Breast epithelium (tissue), 4 donors: ENCODE measurements around the gene HBS1L. TPM values are rescaled to one million over a fixed set of nuclear protein-coding genes. Genes with fewer than 3 reads are reported as not detected.

Source experiments
- DNase-seq, 2 donors: peaks; one replicate each; pipeline ENCODE4 v3.0.0-alpha.2; 2019; ENCODE audit warnings: low spot score in 2 of 2
- H3K27ac ChIP-seq, 2 donors: fragments of 200-600 bp; sonication (generic) in 1 of 2; one replicate each; pipeline ENCODE4 v1.5.1; 2016 to 2019; ENCODE audit warnings: mild to moderate bottlenecking in 1 of 2
- H3K27me3 ChIP-seq, 2 donors: fragments of 200-600 bp; sonication (generic) in 1 of 2; one replicate each; pipeline versions ENCODE4 v1.5.1 to v1.6.0; 2017 to 2019; ENCODE audit warnings: control low read depth in 1 of 2, mild to moderate bottlenecking in 1 of 2
- H3K36me3 ChIP-seq: fragments of 200-600 bp; one replicate; pipeline ENCODE4 v1.5.1; 2019
- H3K4me1 ChIP-seq, 2 donors: fragments of 200-600 bp; sonication (generic); one replicate each; pipeline ENCODE4 v1.5.1; 2016 to 2019; ENCODE audit warnings: control low read depth in 1 of 2
- H3K4me3 ChIP-seq, 3 donors: fragments of 200-600 bp; sonication (generic); 1 replicate in 2 of 3; 2 replicates in 1 of 3; pipeline ENCODE4 v1.5.1; 2016 to 2019; ENCODE audit warnings: mild to moderate bottlenecking in 3 of 3, moderate library complexity in 2 of 3
- H3K9me3 ChIP-seq, 2 donors: fragments of 200-600 bp; sonication (generic) in 1 of 2; one replicate each; pipeline ENCODE4 v1.5.1; 2016 to 2019; ENCODE audit warnings: control low read depth in 1 of 2
- CTCF ChIP-seq, 3 donors: fragments of 450-650 bp; IDR thresholded peaks; one replicate each; pipeline ENCODE4 v1.5.1; 2016 to 2017; ENCODE audit warnings: antibody characterized with exemption in 3 of 3, mild to moderate bottlenecking in 3 of 3, moderate library complexity in 3 of 3
- POLR2A ChIP-seq: fragments of 450-650 bp; IDR thresholded peaks from one replicate; pipeline ENCODE4 v1.6.1; 2016; ENCODE audit warnings: antibody characterized with exemption, mild to moderate bottlenecking, moderate library complexity
- POLR2AphosphoS5 ChIP-seq, 3 donors: sonication (generic); formaldehyde crosslinking; IDR thresholded peaks; one replicate each; pipeline ENCODE4 v1.6.1; 2017; ENCODE audit warnings: antibody characterized with exemption in 3 of 3
- intact Hi-C: fragments of 100-400 bp; cut with DNase I; formaldehyde crosslinking; loops from one replicate; pipeline ENCODE4 v1.15.1; 2023; ENCODE audit warnings: low total_unique reads
- total RNA-seq, 3 donors: library from RNA; depleted of rRNA; stranded (reverse); fragments of >200 nt; gene quantifications; one replicate each; pipeline ENCODE4 v1.1.0, GENCODE V29; 2016

Gene HBS1L
- total RNA-seq, 3 donors from 2014 or later: 42.0 to 55.5 (median 52.0) TPM

GRCh38 chr6:135025175-135025574 is 29.4 kb downstream of the HBS1L start:
- Histone ChIP-seq H3K27ac (no peak overlapping the region), H3K4me1 (no peaks in the 10 kb centered on the region), H3K36me3 (no peaks in the 10 kb centered on the region), H3K9me3 (no peaks in the 10 kb centered on the region), H3K27me3 (no peaks in the 10 kb centered on the region), H3K4me3 (no peak overlapping the region)
- TF ChIP-seq CTCF (IDR thresholded peaks at IDR 0.05): no peak
- no peak for TF ChIP-seq POLR2AphosphoS5 (IDR thresholded peaks at IDR 0.05)
- TF ChIP-seq POLR2A: no peak
- DNase-seq: no peak
- intact Hi-C loops: no loop called here

- no peaks in the 10 kb centered on the region for H3K36me3 ChIP-seq
- H3K4me3 ChIP-seq: no peak overlapping the region
- DNase-seq: no peak
- H3K27me3 ChIP-seq: no peaks in the 10 kb centered on the region
- intact Hi-C loops: no loop called here
- H3K27ac ChIP-seq: no peak overlapping the region
- H3K4me1 ChIP-seq: no peaks in the 10 kb centered on the region
- no peak for TF ChIP-seq CTCF (IDR thresholded peaks at IDR 0.05)
- TF ChIP-seq POLR2A: no peak
- no peak for TF ChIP-seq POLR2AphosphoS5 (IDR thresholded peaks at IDR 0.05)
- H3K9me3 ChIP-seq: no peaks in the 10 kb centered on the region
Observed at GRCh38 chr6:135022050-135022697, 32.4 kb downstream of the HBS1L start.

GRCh38 chr6:135021310-135022049 is 33.1 kb downstream of the HBS1L start:
- TF ChIP-seq CTCF (IDR thresholded peaks at IDR 0.05) (no peak), POLR2A (no peak), POLR2AphosphoS5 (IDR thresholded peaks at IDR 0.05) (no peak)
- no peaks in the 10 kb centered on the region for H3K27me3 ChIP-seq
- H3K36me3 ChIP-seq: no peaks in the 10 kb centered on the region
- DNase-seq: no peak
- H3K9me3 ChIP-seq: no peaks in the 10 kb centered on the region
- H3K4me1 ChIP-seq: no peaks in the 10 kb centered on the region
- intact Hi-C loops: no loop called here
- H3K4me3 ChIP-seq: no peak overlapping the region
- H3K27ac ChIP-seq: no peak overlapping the region

- H3K27ac ChIP-seq: no peak overlapping the region
- DNase-seq: no peak
- H3K4me1 ChIP-seq: no peaks in the 10 kb centered on the region
- TF ChIP-seq CTCF (IDR thresholded peaks at IDR 0.05): no peak
- TF ChIP-seq POLR2AphosphoS5 (IDR thresholded peaks at IDR 0.05): no peak
- TF ChIP-seq POLR2A: no peak
- intact Hi-C loops: no loop called here
- H3K9me3 ChIP-seq: no peaks in the 10 kb centered on the region
- no peak overlapping the region for H3K4me3 ChIP-seq
- no peaks in the 10 kb centered on the region for H3K36me3 ChIP-seq
- H3K27me3 ChIP-seq: no peaks in the 10 kb centered on the region
Observed at GRCh38 chr6:135018941-135019340, 35.7 kb downstream of the HBS1L start.

GRCh38 chr6:135018052-135018451 is 36.6 kb downstream of the HBS1L start:
- no peak overlapping the region for H3K4me3 ChIP-seq
- no peaks in the 10 kb centered on the region for H3K36me3 ChIP-seq
- H3K27ac ChIP-seq: no peak overlapping the region
- no peak for DNase-seq
- no peak for TF ChIP-seq POLR2A
- no peak for TF ChIP-seq POLR2AphosphoS5 (IDR thresholded peaks at IDR 0.05)
- TF ChIP-seq CTCF (IDR thresholded peaks at IDR 0.05): no peak
- H3K27me3 ChIP-seq: no peaks in the 10 kb centered on the region
- no peaks in the 10 kb centered on the region for H3K4me1 ChIP-seq
- intact Hi-C loops: no loop called here
- no peaks in the 10 kb centered on the region for H3K9me3 ChIP-seq
